Stimulated activated CD4-positive, alpha-beta T cell treated with anti-CD3 and anti-CD28 coated beads, Interleukin-12 subunit alpha, Interleukin-12 subunit beta, amount 100 ng/mL, for 24 hours (primary cell): Measurements from ENCODE around the gene ZNF282.
"Not testable (repeated sequence)": the region's sequence is repeated elsewhere in the genome, so short reads cannot be mapped to it uniquely, and the experiment has no call there.

Source experiments
- DNase-seq, 2 experiments: peaks; one replicate each; pipeline ENCODE4 v3.0.0-alpha.2; 2020; ENCODE audit warnings: low read depth in 2 of 2

Gene ZNF282

DNA sequence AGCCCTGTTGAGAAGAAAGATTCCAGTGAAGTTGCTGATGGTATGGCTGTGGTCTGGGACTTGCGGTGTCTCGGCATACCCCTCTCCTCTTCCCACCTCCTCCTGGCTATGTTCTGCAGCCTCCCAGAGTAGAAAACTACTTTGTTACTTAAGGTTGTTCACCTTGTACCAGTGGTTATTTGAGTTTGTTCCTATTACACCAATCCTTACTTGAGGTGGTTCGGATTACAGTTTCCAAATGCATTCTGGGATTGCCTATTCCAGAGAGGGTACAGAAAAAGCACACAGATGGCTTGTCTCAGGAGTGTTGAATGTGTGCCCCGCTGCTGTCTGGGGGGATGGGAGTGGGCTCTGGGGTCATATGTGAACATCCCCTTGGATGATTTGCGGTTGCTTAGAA, 59.8 kb downstream of the ZNF282 start:
- no peak for DNase-seq

DNA sequence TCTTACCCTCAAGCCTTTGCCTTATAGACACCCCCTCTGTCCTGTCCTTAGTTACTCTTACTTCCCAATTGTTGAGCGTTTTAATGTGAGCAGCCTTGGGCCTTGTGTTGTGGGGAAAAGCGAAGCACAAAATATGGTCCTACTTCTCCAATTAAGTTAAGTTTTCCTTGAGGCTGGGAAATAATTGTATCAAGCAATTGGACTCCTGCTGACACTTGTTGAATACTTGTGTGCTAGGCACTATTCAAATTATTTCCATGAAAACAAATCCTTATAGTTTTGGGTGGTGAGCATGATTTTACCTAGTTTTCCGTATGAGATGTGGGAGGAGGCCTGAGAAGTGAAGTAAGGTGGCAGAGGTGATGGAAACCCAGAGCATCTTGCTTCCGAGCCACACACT, 61.2 kb downstream of the ZNF282 start:
- DNase-seq, result no peak

DNA sequence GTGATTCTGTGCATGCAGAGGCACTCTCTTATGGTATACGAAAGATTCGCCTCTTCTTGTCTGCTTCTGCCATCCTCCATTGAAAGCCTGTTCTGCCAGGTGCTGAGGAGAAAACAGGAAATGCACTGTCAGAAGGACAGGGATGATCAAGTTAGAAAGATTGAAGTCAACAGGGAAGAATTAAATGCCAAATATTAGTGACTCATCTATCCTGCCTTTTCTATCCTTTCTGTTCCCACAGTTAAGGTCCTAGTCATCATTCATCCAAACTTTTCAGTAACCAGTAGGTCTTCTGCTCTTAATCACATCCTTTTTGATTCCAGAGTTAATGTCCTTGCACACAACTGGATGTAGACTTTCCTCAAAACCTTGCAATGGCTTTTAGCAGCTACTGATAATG, 61.8 kb downstream of the ZNF282 start:
- no peak for DNase-seq

GRCh38 chr7:149261316-149261828, 66.0 kb downstream of the ZNF282 start:
- no peak for DNase-seq

GRCh38 chr7:149261829-149262617, 66.7 kb downstream of the ZNF282 start, which contains the start of gene ZNF783:
Gene ZNF783, plus strand, starts transcription at chr7:149262196. Its CDS starts 138 bp downstream, at chr7:149262334.
- DNase-seq, result peak; percentile 72 to 76

DNA sequence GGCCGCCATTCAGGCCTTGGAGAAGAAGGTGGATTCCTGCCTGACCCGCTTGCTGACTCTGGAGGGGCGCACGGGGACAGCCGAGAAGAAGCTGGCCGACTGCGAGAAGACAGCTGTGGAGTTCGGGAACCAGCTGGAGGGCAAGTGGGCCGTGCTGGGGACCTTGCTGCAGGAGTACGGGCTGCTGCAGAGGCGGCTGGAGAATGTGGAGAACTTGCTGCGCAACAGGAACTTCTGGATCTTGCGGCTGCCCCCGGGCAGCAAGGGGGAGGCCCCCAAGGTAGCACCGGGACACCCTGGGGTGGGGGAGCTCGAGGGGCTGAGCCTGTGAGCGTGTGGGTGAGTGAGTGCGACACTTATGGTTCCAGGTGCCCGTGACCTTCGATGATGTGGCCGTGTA, 71.1 kb downstream of the ZNF282 start:
- no peak for DNase-seq

DNA sequence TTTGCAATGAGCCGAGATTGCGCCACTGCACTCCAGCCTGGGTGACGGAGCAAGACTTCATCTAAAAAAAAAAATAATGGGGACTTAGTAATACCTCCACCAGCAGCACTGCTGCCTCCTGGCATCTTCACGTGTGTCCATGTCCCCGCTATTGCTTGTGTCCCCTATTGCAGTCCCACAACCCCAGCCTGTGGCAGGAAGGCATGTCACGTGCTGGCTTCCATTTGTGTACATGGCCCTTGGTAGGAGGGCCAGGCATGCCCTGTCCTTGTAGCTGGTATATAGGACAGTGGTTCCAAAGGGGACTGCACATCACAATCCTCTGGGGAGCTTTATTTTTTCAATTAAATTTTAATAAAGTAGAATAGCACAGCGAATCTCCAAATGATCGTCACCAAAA, 72.4 kb downstream of the ZNF282 start:
- no peak for DNase-seq

GRCh38 chr7:149274424-149274823, 79.1 kb downstream of the ZNF282 start:
- DNase-seq, result not testable (repeated sequence)
